NB4 (cell line): Measurements from ENCODE around the gene GMDS.

Experiments used
- CTCF ChIP-seq: IDR thresholded peaks from one replicate; pipeline ENCODE4 v1.5.1; 2012; ENCODE audit warnings: low read depth, low read length
- POLR2A ChIP-seq: IDR thresholded peaks from 2 replicates; pipeline ENCODE4 v1.6.1; 2011; ENCODE audit warnings: mild to moderate bottlenecking; ENCODE audit not compliant: insufficient read length; ENCODE audit errors: extremely low read depth

GRCh38 chr6:1850121-1850839, 395.1 kb downstream of the GMDS start:
- TF ChIP-seq POLR2A (no peak), CTCF (no peak)
